Mammary epithelial cell (primary cell): Measurements from ENCODE around the gene OR51A2.

ENCODE experiments used
- EZH2 ChIP-seq: IDR thresholded peaks from 2 replicates; pipeline ENCODE4 v1.6.1; 2012; ENCODE audit warnings: low read length, inconsistent platforms, borderline replicate concordance
- TF ChIP-seq, protein P1 (sequence below), 2 donors: IDR thresholded peaks in 1 of 2; conservative IDR thresholded peaks in 1 of 2; 2 replicates each; pipeline ENCODE4 v1.5.1; 2011 to 2012; ENCODE audit warnings: inconsistent platforms in 2 of 2, low read length in 2 of 2, mild to moderate bottlenecking in 2 of 2, control low read depth in 1 of 2, low read depth in 1 of 2; ENCODE audit not compliant: insufficient read depth in 1 of 2; ENCODE audit errors: extremely low read depth in 1 of 2

DNA sequence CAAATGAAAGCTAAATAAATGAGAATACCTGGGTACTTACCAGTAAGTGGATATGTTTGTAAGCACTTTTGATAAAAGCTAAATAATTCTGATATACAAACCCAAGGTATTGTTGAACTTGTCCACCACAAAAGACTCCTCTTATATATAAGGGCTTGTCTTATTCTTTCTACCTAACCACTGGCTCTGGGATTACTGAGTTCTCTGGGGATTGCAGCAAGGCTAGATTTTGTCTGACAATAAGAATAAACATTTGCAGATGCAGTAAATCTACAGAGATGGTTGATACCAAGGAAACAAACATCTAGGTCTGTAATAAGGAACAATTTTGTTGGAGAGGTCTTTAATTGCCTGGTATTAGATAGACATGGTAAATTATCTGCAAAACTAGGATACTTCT, 8.0 kb downstream of the OR51A2 start, which contains the start of gene OR51A4:
- no peak for TF ChIP-seq EZH2
- TF ChIP-seq, protein P1, sequence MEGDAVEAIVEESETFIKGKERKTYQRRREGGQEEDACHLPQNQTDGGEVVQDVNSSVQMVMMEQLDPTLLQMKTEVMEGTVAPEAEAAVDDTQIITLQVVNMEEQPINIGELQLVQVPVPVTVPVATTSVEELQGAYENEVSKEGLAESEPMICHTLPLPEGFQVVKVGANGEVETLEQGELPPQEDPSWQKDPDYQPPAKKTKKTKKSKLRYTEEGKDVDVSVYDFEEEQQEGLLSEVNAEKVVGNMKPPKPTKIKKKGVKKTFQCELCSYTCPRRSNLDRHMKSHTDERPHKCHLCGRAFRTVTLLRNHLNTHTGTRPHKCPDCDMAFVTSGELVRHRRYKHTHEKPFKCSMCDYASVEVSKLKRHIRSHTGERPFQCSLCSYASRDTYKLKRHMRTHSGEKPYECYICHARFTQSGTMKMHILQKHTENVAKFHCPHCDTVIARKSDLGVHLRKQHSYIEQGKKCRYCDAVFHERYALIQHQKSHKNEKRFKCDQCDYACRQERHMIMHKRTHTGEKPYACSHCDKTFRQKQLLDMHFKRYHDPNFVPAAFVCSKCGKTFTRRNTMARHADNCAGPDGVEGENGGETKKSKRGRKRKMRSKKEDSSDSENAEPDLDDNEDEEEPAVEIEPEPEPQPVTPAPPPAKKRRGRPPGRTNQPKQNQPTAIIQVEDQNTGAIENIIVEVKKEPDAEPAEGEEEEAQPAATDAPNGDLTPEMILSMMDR (conservative IDR thresholded peaks at IDR 0.05 in 1 of 2, IDR thresholded peaks at IDR 0.05 in 1 of 2; ENCODE audit: extremely low read depth in 1 of 2, insufficient read depth in 1 of 2, low read depth in 1 of 2, low read length in 2 of 2) = no peak
